Naive B cell (primary cell): ENCODE data around the gene PLPP2. TPM values are rescaled to one million over a fixed set of nuclear protein-coding genes. Genes with fewer than 3 reads are reported as not detected.

Source experiments
- ATAC-seq, 2 donors: fragments of 150-1000 bp; cut with Tn5 transposase; 2 replicates each; pipeline ENCODE4 v1.10.0; 2021; ENCODE audit warnings: low read depth in 2 of 2, mild to moderate bottlenecking in 2 of 2, moderate library complexity in 2 of 2
- DNase-seq: peaks from one replicate; pipeline ENCODE4 v3.0.0; 2022
- H3K27ac Mint-ChIP-seq, 6 donors: one replicate each; pipeline ENCODE4 v1.8.0; 2020 to 2022; ENCODE audit warnings: mild to moderate bottlenecking in 6 of 6, mixed read lengths in 6 of 6, moderate library complexity in 5 of 6, inconsistent platforms in 2 of 6
- H3K27me3 Mint-ChIP-seq, 3 donors: one replicate each; pipeline ENCODE4 v1.8.0; 2021 to 2022; ENCODE audit warnings: mixed read lengths in 3 of 3, mild to moderate bottlenecking in 1 of 3
- H3K36me3 Mint-ChIP-seq, 2 donors: one replicate each; pipeline ENCODE4 v1.8.0; 2020 to 2022; ENCODE audit warnings: mixed read lengths in 2 of 2, inconsistent platforms in 1 of 2, mild to moderate bottlenecking in 1 of 2
- H3K4me1 Mint-ChIP-seq, 3 donors: one replicate each; pipeline ENCODE4 v1.8.0; 2020 to 2022; ENCODE audit warnings: mixed read lengths in 3 of 3, inconsistent platforms in 1 of 3, mild to moderate bottlenecking in 1 of 3, moderate library complexity in 1 of 3
- H3K4me3 Mint-ChIP-seq, 8 donors: one replicate each; pipeline ENCODE4 v1.8.0; 2020 to 2022; ENCODE audit warnings: mild to moderate bottlenecking in 8 of 8, mixed read lengths in 8 of 8, moderate library complexity in 8 of 8, inconsistent platforms in 2 of 8
- H3K9me3 Mint-ChIP-seq, 7 donors: one replicate each; pipeline ENCODE4 v1.8.0; 2020 to 2022; ENCODE audit warnings: mixed read lengths in 7 of 7, mild to moderate bottlenecking in 5 of 7, inconsistent platforms in 2 of 7, moderate library complexity in 1 of 7
- polyA plus RNA-seq, 6 donors: library from polyadenylated mRNA; unstranded; fragments of 300-500 nt; fragmentation: Illumina TruSeq; gene quantifications; one replicate each; pipeline ENCODE4 v1.2.3, GENCODE V29; 2021; ENCODE audit warnings: low read depth in 6 of 6

The PLPP2 gene
- polyA plus RNA-seq, 6 donors from 2014 or later: not detected

DNA sequence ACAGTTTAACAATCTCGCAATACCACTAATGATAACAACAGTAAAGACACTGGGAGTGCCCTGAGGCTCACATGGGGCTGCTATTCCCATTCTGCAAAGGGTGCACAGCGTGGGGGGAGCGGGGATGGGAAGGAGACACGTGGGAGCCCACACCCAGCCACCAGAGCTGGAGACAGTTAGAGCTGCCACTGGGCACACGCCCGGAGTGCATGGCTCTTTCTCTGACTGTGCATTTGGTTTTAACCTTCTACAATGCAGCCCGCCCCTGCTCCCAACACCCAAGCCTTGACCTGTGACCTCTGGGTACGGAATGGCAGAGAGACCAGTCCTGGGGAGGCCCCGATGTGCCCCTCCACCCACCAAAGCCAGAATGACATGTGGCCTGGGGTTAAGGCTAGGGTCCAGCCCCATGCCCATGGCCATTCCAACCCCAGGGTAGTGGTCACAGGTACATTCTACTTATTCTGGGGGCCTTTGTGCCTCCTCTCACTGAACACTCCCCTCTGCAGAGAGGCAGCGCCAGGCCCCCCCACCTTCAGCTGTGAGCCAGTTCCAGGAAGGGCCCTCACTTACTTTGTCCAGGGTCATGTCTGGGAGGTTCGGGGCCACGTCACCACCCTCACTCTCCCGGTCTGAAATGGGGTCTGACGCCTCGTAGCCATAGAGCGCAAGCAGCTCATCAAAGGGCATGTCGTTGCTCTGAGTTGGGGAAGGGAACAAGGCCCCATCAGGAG is 36.3 kb upstream of the PLPP2 start:
- Mint-ChIP-seq H3K4me3 (peak overlapping the region in 1 of 8 donors; percentile 47), H3K27me3 (no peaks in the 10 kb centered on the region), H3K9me3 (peaks cover 0 to 19% (median 7%) of the 10 kb centered on the region in 7 donors), H3K4me1 (peaks cover 0 to 4% (median 0%) of the 10 kb centered on the region in 3 donors), H3K36me3 (peaks cover 24 to 32% of the 10 kb centered on the region in 2 donors), H3K27ac (no peak overlapping the region)
- DNase-seq: no peak
- no peak for ATAC-seq

GRCh38 chr19:326871-327270 is 35.7 kb upstream of the PLPP2 start:
- ATAC-seq (no peak), DNase-seq (no peak)
- peaks cover 0 to 19% (median 7%) of the 10 kb centered on the region in 7 donors for H3K9me3 Mint-ChIP-seq
- H3K36me3 Mint-ChIP-seq: peaks cover 24 to 32% of the 10 kb centered on the region in 2 donors
- no peak overlapping the region for H3K4me3 Mint-ChIP-seq
- peaks cover 0 to 4% (median 0%) of the 10 kb centered on the region in 3 donors for H3K4me1 Mint-ChIP-seq
- no peaks in the 10 kb centered on the region for H3K27me3 Mint-ChIP-seq
- no peak overlapping the region for H3K27ac Mint-ChIP-seq

- peaks cover 0 to 19% (median 7%) of the 10 kb centered on the region in 7 donors for H3K9me3 Mint-ChIP-seq
- peaks cover 27 to 32% of the 10 kb centered on the region in 2 donors for H3K36me3 Mint-ChIP-seq
- peaks cover 0 to 4% (median 1%) of the 10 kb centered on the region in 3 donors for H3K4me1 Mint-ChIP-seq
- no peak overlapping the region for H3K4me3 Mint-ChIP-seq
- H3K27ac Mint-ChIP-seq: no peak overlapping the region
- DNase-seq: no peak
- ATAC-seq: no peak
- no peaks in the 10 kb centered on the region for H3K27me3 Mint-ChIP-seq
Measured at GRCh38 chr19:325937-326565, 34.8 kb upstream of the PLPP2 start.

DNA sequence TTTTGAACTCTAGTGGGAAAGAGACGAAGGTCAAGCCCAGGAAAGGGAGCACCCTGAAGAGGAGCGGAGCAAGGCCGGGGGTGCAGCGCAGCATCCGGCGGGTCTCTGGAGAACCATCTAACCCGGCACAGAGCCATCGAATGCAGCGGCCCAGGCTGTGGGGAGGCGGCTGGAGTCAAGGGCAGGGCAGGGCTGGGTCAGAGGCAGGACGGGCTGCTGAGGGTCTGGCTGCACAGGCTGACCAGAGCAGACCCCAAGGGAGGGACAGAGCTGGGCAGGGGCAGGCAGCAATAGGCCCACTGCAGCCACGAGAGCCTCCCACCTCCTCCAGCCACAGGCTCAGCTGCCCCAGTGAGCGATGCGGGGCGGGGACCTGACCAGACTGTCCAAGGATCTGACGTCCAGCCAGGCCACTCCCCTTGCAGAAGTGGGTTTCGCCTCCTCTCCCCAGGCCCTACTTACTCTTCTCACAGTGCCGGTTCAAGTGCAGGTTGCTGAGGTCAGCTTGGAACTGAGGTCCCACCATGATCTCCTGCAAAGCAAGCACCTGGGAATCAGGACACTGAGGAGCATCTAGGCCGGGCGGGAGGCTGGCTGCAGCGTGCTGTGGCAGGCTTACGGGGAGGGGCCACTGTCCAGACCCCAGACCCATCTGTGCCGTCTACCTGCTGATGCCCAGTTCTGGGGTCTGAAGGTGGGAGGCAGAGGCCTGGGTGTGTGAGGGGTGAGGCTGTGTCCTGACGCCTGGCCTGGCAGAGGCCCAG is 34.2 kb upstream of the PLPP2 start:
- Mint-ChIP-seq H3K27ac (peak overlapping the region in 2 of 6 donors; percentile 49 to 58), H3K36me3 (peaks cover 28 to 31% of the 10 kb centered on the region in 2 donors), H3K9me3 (peaks cover 0 to 15% (median 7%) of the 10 kb centered on the region in 7 donors), H3K4me1 (peaks cover 0 to 4% (median 3%) of the 10 kb centered on the region in 3 donors), H3K4me3 (no peak overlapping the region), H3K27me3 (no peaks in the 10 kb centered on the region)
- ATAC-seq (no peak), DNase-seq (no peak)

DNA sequence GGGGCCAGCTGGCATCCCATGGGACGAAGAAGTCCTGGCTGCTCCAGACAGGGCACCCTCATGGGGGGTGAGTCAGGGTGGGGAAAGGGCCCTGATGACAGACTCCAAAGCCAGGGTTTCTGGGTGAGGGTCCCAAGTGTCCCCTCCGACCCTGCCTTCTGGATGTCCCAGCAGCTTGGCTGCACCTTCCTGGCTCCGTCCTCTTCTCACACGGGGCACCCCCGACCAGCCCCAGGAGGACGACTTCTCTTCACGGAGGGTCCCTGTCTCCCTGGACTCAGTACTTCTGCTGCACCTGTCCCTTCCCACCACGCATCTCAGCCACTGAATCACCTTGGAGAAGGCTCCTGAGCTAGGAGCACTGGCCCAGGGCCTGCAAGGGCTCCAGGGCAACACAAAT is 33.5 kb upstream of the PLPP2 start:
- Mint-ChIP-seq H3K36me3 (peaks cover 30 to 31% of the 10 kb centered on the region in 2 donors), H3K9me3 (peaks cover 0 to 15% (median 7%) of the 10 kb centered on the region in 7 donors), H3K27me3 (no peaks in the 10 kb centered on the region), H3K27ac (peak overlapping the region in 1 of 6 donors; percentile 49), H3K4me3 (no peak overlapping the region), H3K4me1 (peaks cover 0 to 4% (median 3%) of the 10 kb centered on the region in 3 donors)
- DNase-seq (no peak), ATAC-seq (no peak)

DNA sequence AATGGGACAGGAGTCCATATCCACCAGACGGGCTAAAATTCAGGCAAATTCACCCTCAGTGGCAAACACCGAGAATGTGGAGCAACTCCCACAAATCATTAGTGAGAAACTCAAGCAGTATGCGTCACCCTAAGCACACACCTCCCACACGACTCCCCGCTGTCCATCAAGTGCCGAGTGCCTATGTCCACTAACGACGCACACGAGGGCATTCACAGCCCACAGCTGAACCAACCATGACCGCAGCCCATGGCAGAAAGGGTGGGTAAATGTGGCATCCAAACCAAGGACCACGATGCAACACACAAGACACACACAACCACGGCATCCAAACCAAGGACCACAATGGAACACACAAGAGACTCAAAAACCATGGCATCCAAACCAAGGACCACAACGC is 31.4 kb upstream of the PLPP2 start:
- Mint-ChIP-seq H3K4me1 (peaks cover 0 to 9% (median 0%) of the 10 kb centered on the region in 3 donors), H3K4me3 (no peak overlapping the region), H3K36me3 (peaks cover 18 to 22% of the 10 kb centered on the region in 2 donors), H3K9me3 (peaks cover 0 to 6% (median 0%) of the 10 kb centered on the region in 7 donors), H3K27ac (no peak overlapping the region), H3K27me3 (no peaks in the 10 kb centered on the region)
- ATAC-seq (no peak), DNase-seq (no peak)

DNA sequence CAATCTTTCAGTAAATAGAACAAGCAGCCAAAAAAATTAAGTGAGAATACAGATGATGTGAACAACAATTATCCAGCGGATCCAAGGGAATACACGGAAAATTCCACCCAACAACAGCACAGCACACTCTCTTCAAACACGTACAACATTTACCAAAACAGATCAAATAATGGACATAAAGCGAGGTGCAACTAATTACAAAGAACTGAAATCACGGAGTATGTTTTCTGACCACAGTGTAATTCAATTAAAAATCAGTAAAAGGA is 27.2 kb upstream of the PLPP2 start:
- Mint-ChIP-seq H3K36me3 (peaks cover 15 to 29% of the 10 kb centered on the region in 2 donors), H3K4me1 (peaks cover 0 to 9% (median 6%) of the 10 kb centered on the region in 3 donors), H3K4me3 (no peak overlapping the region), H3K9me3 (peaks cover 0 to 6% (median 0%) of the 10 kb centered on the region in 7 donors), H3K27ac (no peak overlapping the region), H3K27me3 (no peaks in the 10 kb centered on the region)
- no peak for ATAC-seq
- no peak for DNase-seq

DNA sequence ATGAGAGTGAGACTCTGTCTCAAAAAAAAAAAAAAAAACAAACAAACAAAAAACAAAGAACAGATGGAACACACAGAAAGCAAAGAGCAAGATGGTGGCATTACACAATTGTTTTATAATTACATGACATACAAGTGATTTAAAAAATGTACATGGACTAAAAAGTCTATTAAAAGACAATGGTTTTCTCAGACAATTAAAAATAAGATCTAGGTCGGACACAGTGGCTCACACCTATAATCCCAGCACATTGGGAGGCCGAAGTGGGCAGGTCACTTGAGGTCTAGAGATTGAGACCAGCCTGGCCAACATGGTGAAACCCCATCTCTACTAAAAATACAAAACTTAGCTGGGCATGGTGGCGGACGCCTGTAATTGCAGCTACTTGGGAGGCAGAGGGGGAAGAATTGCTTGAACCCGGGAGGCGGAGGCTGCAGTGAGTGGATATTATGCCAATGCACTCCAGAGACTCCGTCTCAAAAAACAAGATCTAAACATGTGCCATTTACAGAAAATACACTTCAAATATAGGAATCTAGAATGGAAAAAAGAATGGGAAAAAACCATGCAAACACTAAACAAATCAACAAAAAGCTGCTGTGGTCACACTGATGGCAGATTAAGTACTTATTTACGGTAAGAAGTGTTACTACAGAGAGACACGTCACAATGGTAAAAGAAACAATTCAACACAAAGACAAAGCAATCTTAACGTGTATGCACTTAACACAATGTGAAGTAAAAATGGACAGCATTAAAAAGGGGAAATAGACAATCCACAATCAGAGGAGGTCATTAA is 26.7 kb upstream of the PLPP2 start:
- DNase-seq: no peak
- H3K27ac Mint-ChIP-seq: peak overlapping the region in 1 of 6 donors; percentile 55

GRCh38 chr19:315811-316210 is 24.6 kb upstream of the PLPP2 start:
- Mint-ChIP-seq H3K27me3 (no peaks in the 10 kb centered on the region), H3K4me3 (peak overlapping the region in 1 of 8 donors; percentile 1), H3K27ac (no peak overlapping the region), H3K36me3 (peaks cover 19 to 31% of the 10 kb centered on the region in 2 donors), H3K4me1 (peaks cover 0 to 6% (median 5%) of the 10 kb centered on the region in 3 donors), H3K9me3 (peaks cover 0 to 6% (median 0%) of the 10 kb centered on the region in 7 donors)
- no peak for ATAC-seq
- no peak for DNase-seq

More for the DNA sequence above, 26.7 kb upstream of the PLPP2 start:
- no peak for ATAC-seq
- no peak overlapping the region for H3K4me3 Mint-ChIP-seq
- H3K9me3 Mint-ChIP-seq: peaks cover 0 to 6% (median 0%) of the 10 kb centered on the region in 7 donors
- H3K27me3 Mint-ChIP-seq: no peaks in the 10 kb centered on the region
- peaks cover 0 to 9% (median 6%) of the 10 kb centered on the region in 3 donors for H3K4me1 Mint-ChIP-seq
- H3K36me3 Mint-ChIP-seq: peaks cover 15 to 29% of the 10 kb centered on the region in 2 donors

DNA sequence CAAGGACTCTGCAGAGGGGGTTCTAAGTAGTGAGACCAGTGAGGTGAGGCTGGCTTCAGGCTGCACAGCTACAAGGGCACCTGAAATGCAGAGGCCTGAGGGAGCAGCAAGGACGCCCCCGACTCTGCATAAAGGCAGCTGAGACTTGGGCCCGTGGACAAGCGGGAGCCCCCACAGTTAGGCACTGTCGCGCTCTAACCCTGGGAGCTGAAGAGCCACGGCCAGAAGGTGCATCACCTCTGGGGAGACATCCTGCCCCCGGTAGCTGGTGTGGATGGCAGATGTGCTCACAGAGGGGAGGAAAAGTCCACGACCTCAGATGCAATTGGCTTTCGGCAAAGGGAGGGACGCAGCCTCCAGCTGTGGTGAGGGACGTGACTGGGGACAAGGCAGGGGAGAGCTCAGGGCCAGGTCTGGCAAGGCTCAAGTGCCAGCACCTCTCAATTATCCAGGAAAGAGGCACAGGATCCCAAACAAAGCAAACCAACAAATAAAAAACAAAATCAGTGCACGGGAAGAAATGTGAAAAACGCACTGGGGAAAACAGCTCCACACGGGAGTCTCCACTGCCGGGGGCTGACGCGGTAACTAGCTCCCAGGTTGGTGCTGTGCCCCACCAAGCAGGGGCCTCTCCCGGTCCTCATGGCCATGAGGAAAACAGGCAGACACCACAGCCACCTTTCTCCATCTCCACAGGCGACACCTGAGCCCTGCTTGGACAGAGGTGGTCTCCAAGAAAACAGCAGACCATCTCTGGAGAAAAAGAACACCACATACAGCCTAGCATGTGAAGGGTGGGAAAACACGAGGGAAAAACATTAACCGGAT is 23.0 kb upstream of the PLPP2 start:
- Mint-ChIP-seq H3K4me1 (peaks cover 0 to 9% (median 6%) of the 10 kb centered on the region in 3 donors), H3K27me3 (no peaks in the 10 kb centered on the region), H3K36me3 (peaks cover 18 to 30% of the 10 kb centered on the region in 2 donors), H3K9me3 (peaks cover 0 to 6% (median 0%) of the 10 kb centered on the region in 7 donors), H3K4me3 (peak overlapping the region in 1 of 8 donors; percentile 12), H3K27ac (peak overlapping the region in 1 of 6 donors; percentile 80)
- ATAC-seq (no peak), DNase-seq (no peak)

- peaks cover 0 to 7% (median 6%) of the 10 kb centered on the region in 3 donors for H3K4me1 Mint-ChIP-seq
- H3K36me3 Mint-ChIP-seq: peaks cover 18 to 26% of the 10 kb centered on the region in 2 donors
- H3K27ac Mint-ChIP-seq: peak overlapping the region in 2 of 6 donors; percentile 49 to 59
- peaks cover 0 to 4% (median 0%) of the 10 kb centered on the region in 7 donors for H3K9me3 Mint-ChIP-seq
- H3K27me3 Mint-ChIP-seq: no peaks in the 10 kb centered on the region
- no peak for DNase-seq
- no peak for ATAC-seq
- no peak overlapping the region for H3K4me3 Mint-ChIP-seq
Measured at GRCh38 chr19:313169-313987, 22.2 kb upstream of the PLPP2 start.
